Measurements from ENCODE around the gene ATL1. TPM values are rescaled to one million over a fixed set of nuclear protein-coding genes. Genes with fewer than 3 reads are reported as not detected.
A peak's percentile ranks its signal among the peaks of the same experiment; 100 is the strongest.

ATL1 gene
- total and polyA plus RNA-seq, 2 of the 13 experiments (the other 11 are each of a cell fraction or from before 2014, with no cell fraction given): 0.60 to 0.65 TPM

DNA sequence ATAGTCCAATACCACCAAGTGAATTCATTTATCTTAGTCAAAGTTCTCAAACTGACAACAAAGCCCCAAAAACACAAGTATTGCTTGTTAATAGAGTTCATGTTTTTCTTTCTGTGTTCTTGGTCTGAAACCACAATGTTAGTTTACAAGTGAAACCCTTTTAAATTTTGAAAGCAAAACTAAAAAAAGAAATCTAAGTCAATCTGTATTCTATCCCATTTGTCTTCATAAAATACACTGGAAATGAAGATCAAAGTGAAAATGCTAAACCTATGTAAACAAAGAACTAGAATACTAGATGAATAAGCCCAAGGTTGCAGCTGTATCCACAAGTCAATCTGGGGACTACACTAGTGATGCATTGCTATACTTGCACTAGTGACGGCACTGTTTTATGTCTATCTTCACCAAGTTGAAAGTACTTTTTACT, 38.0 kb upstream of the ATL1 start (continued):
- TF ChIP-seq, protein P1, sequence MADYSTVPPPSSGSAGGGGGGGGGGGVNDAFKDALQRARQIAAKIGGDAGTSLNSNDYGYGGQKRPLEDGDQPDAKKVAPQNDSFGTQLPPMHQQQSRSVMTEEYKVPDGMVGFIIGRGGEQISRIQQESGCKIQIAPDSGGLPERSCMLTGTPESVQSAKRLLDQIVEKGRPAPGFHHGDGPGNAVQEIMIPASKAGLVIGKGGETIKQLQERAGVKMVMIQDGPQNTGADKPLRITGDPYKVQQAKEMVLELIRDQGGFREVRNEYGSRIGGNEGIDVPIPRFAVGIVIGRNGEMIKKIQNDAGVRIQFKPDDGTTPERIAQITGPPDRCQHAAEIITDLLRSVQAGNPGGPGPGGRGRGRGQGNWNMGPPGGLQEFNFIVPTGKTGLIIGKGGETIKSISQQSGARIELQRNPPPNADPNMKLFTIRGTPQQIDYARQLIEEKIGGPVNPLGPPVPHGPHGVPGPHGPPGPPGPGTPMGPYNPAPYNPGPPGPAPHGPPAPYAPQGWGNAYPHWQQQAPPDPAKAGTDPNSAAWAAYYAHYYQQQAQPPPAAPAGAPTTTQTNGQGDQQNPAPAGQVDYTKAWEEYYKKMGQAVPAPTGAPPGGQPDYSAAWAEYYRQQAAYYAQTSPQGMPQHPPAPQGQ (CRISPR knock-in tag; IDR thresholded peaks at IDR 0.05; ENCODE audit: borderline replicate concordance): no peak
- TF ChIP-seq FOXA3 (CRISPR knock-in tag; IDR thresholded peaks at IDR 0.05) (peak; percentile 77), FOXA1 (IDR thresholded peaks at IDR 0.05) (peak; percentile 20; the same call in 1 of the 2 replicates), FOXA1 (CRISPR knock-in tag; IDR thresholded peaks at IDR 0.05) (peak; percentile 81), ZNF121 (CRISPR knock-in tag; IDR thresholded peaks at IDR 0.05) (no peak), MTA3 (CRISPR knock-in tag; IDR thresholded peaks at IDR 0.05) (no peak), HMG20A (CRISPR knock-in tag; IDR thresholded peaks at IDR 0.05; ENCODE audit: borderline replicate concordance) (0 out of 2 replicates have a peak, but pooled peaks have one; percentile 15), ZSCAN20 (CRISPR knock-in tag; IDR thresholded peaks at IDR 0.05; ENCODE audit: borderline replicate concordance) (no peak), TCF7 (IDR thresholded peaks at IDR 0.05; ENCODE audit: low read depth) (peak; percentile 61), SOX13 (IDR thresholded peaks at IDR 0.05) (no peak), SOX13 (CRISPR knock-in tag; conservative IDR thresholded peaks at IDR 0.05 in 1 of 2, IDR thresholded peaks at IDR 0.05 in 1 of 2) (peak in 1 of 2 experiments; percentile 43; a peak in 1 of 4 replicates)
- TF ChIP-seq, protein P2, sequence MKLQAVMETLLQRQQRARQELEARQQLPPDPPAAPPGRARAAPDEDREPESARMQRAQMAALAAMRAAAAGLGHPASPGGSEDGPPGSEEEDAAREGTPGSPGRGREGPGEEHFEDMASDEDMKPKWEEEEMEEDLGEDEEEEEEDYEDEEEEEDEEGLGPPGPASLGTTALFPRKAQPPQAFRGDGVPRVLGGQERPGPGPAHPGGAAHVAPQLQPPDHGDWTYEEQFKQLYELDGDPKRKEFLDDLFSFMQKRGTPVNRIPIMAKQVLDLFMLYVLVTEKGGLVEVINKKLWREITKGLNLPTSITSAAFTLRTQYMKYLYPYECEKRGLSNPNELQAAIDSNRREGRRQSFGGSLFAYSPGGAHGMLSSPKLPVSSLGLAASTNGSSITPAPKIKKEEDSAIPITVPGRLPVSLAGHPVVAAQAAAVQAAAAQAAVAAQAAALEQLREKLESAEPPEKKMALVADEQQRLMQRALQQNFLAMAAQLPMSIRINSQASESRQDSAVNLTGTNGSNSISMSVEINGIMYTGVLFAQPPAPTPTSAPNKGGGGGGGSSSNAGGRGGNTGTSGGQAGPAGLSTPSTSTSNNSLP (IDR thresholded peaks at IDR 0.05; ENCODE audit: low read depth, low read length): peak; percentile 67
- TF ChIP-seq, protein P3, sequence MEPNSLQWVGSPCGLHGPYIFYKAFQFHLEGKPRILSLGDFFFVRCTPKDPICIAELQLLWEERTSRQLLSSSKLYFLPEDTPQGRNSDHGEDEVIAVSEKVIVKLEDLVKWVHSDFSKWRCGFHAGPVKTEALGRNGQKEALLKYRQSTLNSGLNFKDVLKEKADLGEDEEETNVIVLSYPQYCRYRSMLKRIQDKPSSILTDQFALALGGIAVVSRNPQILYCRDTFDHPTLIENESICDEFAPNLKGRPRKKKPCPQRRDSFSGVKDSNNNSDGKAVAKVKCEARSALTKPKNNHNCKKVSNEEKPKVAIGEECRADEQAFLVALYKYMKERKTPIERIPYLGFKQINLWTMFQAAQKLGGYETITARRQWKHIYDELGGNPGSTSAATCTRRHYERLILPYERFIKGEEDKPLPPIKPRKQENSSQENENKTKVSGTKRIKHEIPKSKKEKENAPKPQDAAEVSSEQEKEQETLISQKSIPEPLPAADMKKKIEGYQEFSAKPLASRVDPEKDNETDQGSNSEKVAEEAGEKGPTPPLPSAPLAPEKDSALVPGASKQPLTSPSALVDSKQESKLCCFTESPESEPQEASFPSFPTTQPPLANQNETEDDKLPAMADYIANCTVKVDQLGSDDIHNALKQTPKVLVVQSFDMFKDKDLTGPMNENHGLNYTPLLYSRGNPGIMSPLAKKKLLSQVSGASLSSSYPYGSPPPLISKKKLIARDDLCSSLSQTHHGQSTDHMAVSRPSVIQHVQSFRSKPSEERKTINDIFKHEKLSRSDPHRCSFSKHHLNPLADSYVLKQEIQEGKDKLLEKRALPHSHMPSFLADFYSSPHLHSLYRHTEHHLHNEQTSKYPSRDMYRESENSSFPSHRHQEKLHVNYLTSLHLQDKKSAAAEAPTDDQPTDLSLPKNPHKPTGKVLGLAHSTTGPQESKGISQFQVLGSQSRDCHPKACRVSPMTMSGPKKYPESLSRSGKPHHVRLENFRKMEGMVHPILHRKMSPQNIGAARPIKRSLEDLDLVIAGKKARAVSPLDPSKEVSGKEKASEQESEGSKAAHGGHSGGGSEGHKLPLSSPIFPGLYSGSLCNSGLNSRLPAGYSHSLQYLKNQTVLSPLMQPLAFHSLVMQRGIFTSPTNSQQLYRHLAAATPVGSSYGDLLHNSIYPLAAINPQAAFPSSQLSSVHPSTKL (CRISPR knock-in tag; IDR thresholded peaks at IDR 0.05): peak; percentile 30; the same call in 1 of the 2 replicates

All from HepG2 (cell line).